Brain microvascular endothelial cell (primary cell): ENCODE measurements around the gene MGRN1.

Experiments
- DNase-seq: peaks from one replicate; pipeline ENCODE4 v3.0.0-alpha.2; 2020
- H3K27ac ChIP-seq: fragments of 250-450 bp; sonication (Bioruptor Pico); 2 replicates; pipeline ENCODE4 v1.5.1; 2020; ENCODE audit warnings: mild to moderate bottlenecking, moderate library complexity
- H3K27me3 ChIP-seq: fragments of 250-450 bp; sonication (Bioruptor Pico); replicated peaks from 2 replicates; pipeline ENCODE4 v1.5.1; 2020; ENCODE audit warnings: mild to moderate bottlenecking
- H3K36me3 ChIP-seq: fragments of 250-450 bp; sonication (Bioruptor Pico); replicated peaks from 2 replicates; pipeline ENCODE4 v1.5.1; 2020; ENCODE audit warnings: mild to moderate bottlenecking
- H3K4me3 ChIP-seq: 2 replicates; pipeline ENCODE4 v1.5.1; 2011; ENCODE audit warnings: low read depth, mild to moderate bottlenecking, control low read depth, low read length, moderate library complexity
- in situ Hi-C: cut with HindIII; loops from 2 replicates; pipeline ENCODE4 v1.10.0; 2017; ENCODE audit warnings: low sequenced_read_pairs, low pct_ligation_motif_present
- TF ChIP-seq, protein P1 (sequence below): IDR thresholded peaks from 2 replicates; pipeline ENCODE4 v1.5.1; 2011; ENCODE audit warnings: low read depth, mild to moderate bottlenecking, moderate library complexity, low read length, control low read depth, inconsistent platforms; ENCODE audit errors: missing control alignments

MGRN1 gene

DNA sequence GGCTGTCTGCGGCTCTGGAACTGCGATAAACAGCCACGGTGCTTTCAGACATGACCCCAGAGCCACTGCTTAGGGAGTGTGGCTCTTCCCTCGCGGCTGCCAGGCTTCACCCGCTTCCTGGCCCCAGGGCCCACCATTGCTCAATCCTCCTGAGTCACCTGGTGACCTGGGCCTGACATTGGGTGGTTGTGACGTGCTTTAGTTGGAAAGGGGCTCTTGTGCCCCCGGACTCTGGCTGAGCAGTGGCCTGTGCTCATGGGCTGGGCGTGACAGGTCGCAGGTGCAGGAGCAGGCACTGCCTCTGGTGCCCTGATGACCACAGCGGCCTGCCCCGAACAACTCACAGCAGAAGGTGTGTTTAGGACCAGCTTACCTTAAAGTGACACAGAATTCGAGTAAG, 60.1 kb downstream of the MGRN1 start:
- in situ Hi-C loops = no loop called here
- Histone ChIP-seq H3K27me3 (no peaks in the 10 kb centered on the region), H3K36me3 (peaks cover 60% of the 10 kb centered on the region), H3K27ac (no peak overlapping the region), H3K4me3 (no peak overlapping the region)
- TF ChIP-seq, protein P1, sequence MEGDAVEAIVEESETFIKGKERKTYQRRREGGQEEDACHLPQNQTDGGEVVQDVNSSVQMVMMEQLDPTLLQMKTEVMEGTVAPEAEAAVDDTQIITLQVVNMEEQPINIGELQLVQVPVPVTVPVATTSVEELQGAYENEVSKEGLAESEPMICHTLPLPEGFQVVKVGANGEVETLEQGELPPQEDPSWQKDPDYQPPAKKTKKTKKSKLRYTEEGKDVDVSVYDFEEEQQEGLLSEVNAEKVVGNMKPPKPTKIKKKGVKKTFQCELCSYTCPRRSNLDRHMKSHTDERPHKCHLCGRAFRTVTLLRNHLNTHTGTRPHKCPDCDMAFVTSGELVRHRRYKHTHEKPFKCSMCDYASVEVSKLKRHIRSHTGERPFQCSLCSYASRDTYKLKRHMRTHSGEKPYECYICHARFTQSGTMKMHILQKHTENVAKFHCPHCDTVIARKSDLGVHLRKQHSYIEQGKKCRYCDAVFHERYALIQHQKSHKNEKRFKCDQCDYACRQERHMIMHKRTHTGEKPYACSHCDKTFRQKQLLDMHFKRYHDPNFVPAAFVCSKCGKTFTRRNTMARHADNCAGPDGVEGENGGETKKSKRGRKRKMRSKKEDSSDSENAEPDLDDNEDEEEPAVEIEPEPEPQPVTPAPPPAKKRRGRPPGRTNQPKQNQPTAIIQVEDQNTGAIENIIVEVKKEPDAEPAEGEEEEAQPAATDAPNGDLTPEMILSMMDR = no peak
- DNase-seq = no peak

DNA sequence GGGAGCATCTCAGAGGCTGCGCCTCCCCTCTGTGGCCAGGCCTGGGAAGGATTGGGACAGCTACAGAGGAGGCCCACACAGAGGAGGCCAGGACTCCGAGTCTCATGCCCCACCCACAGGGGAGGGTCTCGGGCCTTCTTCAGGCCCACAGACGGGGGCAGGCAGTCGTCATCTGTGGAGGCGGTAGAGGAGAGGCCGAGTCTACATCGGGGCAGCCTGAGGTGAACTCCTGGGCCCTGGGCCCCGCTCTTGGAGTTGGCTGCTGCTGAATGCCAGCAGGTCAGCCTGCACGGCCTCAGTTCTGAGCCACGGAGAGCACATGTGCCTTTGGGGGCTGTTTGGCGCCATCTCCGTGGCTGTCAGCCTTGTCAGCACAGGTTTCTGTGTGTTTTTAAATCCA, 60.7 kb downstream of the MGRN1 start:
- in situ Hi-C loops = no loop called here
- Histone ChIP-seq H3K27me3 (no peaks in the 10 kb centered on the region), H3K36me3 (peaks cover 60% of the 10 kb centered on the region), H3K27ac (no peak overlapping the region), H3K4me3 (no peak overlapping the region)
- TF ChIP-seq, protein P1 = no peak
- DNase-seq = no peak

DNA sequence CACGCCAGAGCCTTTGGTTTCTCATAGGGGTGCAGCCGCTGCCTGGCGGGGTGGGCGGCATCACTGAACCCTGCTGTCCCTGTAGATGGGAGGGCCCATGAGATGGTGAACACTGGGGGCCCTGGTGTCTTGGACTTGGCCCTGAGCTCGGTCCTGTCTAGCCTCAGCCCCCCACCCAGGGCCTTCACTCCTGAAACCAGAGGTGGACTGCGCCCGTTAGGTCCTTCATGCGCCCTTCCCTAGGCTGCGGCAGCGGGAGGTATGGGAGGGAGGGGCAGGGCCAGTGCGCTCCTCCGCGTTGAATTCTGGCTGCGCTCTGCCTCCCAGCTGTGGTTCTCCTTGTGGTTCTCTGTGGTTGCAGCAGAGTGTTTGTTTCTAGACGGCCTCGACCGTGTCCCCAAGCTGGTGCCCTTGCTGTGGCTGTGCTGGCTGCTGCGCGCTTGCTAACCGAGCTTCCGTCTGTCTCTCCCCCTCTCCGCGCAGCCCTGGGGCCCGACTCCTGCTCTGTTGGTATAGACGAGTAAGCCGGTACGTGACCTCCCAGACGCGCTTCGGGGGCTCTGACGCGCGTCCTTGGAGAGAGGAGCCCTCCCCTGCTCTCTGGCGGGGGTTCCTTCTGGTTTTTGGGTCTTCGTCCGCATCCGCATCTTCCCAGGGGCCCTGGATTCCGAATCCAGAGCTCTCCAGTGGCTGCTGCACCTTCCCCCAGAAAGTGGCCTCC, 61.3 kb downstream of the MGRN1 start:
- H3K4me3 ChIP-seq = no peak overlapping the region
- H3K27ac ChIP-seq = no peak overlapping the region
- H3K27me3 ChIP-seq = no peaks in the 10 kb centered on the region
- peaks cover 60% of the 10 kb centered on the region for H3K36me3 ChIP-seq
- no peak for DNase-seq
- TF ChIP-seq, protein P1 = no peak
- in situ Hi-C loops = no loop called here

DNA sequence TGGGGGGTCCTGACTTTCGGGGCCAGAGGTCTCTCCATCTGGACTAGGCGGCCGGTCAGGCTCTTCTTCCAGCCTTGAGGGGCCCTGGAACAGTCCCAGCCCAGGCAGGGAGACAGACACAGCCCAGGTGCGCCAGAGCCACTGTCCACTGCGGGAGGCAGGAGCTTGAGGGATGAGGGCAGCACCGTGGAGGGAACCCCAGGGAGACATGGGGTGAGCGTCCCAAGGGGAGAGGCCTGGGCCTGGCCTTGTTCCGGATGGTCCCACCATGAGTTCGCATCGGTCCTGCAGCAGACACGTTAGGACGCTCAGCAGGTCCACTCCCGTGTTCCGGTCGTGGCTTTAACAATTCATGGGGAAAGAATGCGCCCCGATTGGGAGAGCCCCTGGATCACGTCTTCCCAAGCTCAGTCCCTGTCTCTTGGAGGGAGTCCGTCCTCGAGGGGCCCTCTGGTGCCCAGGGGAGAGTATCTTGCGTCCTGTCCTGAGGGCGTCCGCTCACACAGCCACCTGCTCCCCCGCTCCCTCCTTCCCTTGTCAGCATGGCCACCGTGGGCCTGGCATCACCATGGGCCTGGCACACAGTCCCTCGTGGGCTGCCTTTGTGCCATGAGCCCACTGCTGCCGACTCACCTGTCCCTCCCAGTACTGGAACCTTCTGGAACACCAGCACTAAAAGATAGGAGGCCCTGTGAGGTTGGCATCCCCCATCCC, 62.0 kb downstream of the MGRN1 start:
- no peak overlapping the region for H3K27ac ChIP-seq
- no peaks in the 10 kb centered on the region for H3K27me3 ChIP-seq
- DNase-seq = no peak
- H3K36me3 ChIP-seq = peaks cover 58% of the 10 kb centered on the region
- in situ Hi-C loops = no loop called here
- TF ChIP-seq, protein P1 = no peak
- no peak overlapping the region for H3K4me3 ChIP-seq

DNA sequence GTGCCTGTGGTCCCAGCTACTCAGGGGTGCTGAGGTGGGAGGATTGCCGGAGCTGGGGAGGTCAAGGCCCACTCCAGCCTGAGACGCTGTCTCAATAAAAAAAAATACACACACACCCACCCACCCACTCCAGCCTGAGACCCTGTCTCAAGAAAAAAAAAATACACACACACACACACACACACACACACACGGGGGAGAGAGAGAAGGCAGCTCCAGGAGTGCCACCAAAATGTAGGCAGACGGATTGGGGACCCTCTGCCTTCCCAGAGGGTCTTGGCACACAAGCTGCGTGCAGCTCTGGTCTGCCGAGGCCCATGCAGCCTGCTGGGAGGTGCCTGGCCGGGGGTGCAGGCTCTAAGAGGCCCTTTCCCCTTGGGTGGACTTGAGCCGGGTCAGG, 62.8 kb downstream of the MGRN1 start:
- in situ Hi-C loops = no loop called here
- peaks cover 50% of the 10 kb centered on the region for H3K36me3 ChIP-seq
- TF ChIP-seq, protein P1 = no peak

More for the DNA sequence above, 62.8 kb downstream of the MGRN1 start:
- Histone ChIP-seq H3K4me3 (no peak overlapping the region), H3K27ac (no peak overlapping the region), H3K27me3 (no peaks in the 10 kb centered on the region)
- DNase-seq = no peak
